Inflammatory macrophage treated with lipopolysaccharide for 1 hour (primary cell): ENCODE measurements around the gene LCN10.
A peak's percentile ranks its signal among the peaks of the same experiment; 100 is the strongest.

Experiments
- DNase-seq, 2 donors: peaks; one replicate each; pipeline ENCODE4 v3.0.0-alpha.2; 2020 to 2022

LCN10 gene

GRCh38 chr9:136697821-136698526 lies 44.8 kb downstream of the LCN10 start:
- peak; percentile 83 to 84 for DNase-seq

- DNase-seq = no peak
Observed at GRCh38 chr9:136697146-136697820, 45.5 kb downstream of the LCN10 start.

GRCh38 chr9:136696502-136696901 lies 46.2 kb downstream of the LCN10 start:
- DNase-seq = no peak

- DNase-seq = no peak
Observed at GRCh38 chr9:136695955-136696354, 46.8 kb downstream of the LCN10 start.

- DNase-seq = no peak
Observed at GRCh38 chr9:136695435-136695895, 47.3 kb downstream of the LCN10 start.

GRCh38 chr9:136694872-136695247 lies 47.9 kb downstream of the LCN10 start:
- no peak for DNase-seq

GRCh38 chr9:136694163-136694871 lies 48.4 kb downstream of the LCN10 start:
- DNase-seq = peak; percentile 33 to 81

GRCh38 chr9:136693490-136694162 lies 49.1 kb downstream of the LCN10 start:
- DNase-seq = no peak

GRCh38 chr9:136693135-136693489 lies 49.6 kb downstream of the LCN10 start:
- DNase-seq = no peak

GRCh38 chr9:136692185-136693134 lies 50.3 kb downstream of the LCN10 start:
- no peak for DNase-seq

- DNase-seq = no peak
Observed at GRCh38 chr9:136691316-136692184, 51.2 kb downstream of the LCN10 start.

GRCh38 chr9:136690806-136691261 lies 51.9 kb downstream of the LCN10 start:
- DNase-seq = no peak

- no peak for DNase-seq
Observed at GRCh38 chr9:136690104-136690805, 52.5 kb downstream of the LCN10 start.

GRCh38 chr9:136689108-136689460 lies 53.7 kb downstream of the LCN10 start:
- DNase-seq = no peak

GRCh38 chr9:136688274-136689107 lies 54.2 kb downstream of the LCN10 start:
- no peak for DNase-seq
